Inferior parietal cortex (tissue), 1 donor: ENCODE results near the gene COL4A1.

ENCODE experiments used
- DNase-seq: peaks from one replicate; pipeline ENCODE4 v3.0.0-alpha.2; 2016; ENCODE audit errors: extremely low spot score

COL4A1 gene

DNA sequence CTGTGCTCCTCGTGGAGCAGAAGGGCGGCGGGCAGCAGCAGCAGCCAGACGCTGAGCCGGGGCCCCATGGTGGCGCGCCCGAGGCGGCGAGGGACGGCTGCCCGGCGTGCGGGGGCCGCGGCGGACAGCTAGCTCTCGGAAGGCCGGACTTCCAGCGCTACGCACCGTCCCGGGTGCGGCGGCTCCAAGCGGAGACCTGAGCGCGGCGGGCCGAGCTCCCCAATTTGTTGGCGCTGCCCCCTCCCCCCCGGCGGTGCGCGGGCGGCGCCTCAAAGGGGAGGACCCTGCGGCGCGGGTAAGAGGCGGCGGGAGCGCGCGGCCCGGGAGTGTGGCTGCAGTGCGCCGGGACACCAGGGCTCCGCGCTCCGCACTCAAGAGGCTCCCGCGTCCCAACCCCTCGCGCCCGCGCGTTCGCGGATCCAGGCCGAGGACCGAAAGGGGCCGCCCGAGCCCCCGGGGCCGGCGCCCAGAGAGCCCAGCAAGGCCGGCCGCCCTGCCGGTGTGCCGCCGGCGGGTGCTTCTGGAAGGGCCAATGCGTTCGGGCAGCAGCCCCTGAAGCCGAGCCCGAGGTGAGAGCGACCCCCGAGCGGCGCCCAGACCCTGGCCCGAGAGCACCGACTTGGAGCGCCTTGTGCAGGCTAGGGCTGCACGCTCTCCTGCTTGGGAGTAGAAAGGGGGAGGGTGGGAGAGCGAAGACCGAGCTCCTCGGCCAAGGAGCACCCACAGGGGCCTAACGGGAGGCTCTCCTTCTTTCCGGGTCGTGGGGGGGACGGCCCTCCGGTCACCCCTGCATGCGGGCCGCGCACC, at the start of gene COL4A1, which contains the start of gene COL4A2:
Gene COL4A1, minus strand, starts transcription at position 198 of the 807 bp plus-strand sequence. Its CDS starts 130 bp downstream, at position 68.
Gene COL4A2, plus strand, starts transcription at position 325 of the 807 bp plus-strand sequence. CDS start 620 bp downstream, outside the sequence.
- DNase-seq = no peak

DNA sequence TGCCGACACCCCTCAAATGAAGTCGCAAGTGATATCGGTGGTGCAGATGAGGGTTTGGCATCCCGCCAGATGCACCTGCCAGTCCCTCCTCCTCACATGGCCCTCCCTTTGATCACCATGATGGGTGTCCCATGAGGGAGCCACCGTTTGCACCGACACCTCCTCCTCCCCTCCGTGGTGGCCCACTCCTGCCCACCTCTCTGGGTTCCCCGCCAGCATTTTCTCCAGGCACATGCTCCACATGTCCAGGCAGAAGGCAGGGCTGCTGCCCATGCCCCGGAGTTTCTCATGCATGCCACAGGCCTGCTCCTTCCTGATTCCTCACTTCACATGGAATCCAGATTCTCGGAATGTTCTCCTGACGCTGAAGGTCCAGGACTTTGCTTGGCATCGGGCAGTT, 49.4 kb upstream of the COL4A1 start:
- DNase-seq = no peak

DNA sequence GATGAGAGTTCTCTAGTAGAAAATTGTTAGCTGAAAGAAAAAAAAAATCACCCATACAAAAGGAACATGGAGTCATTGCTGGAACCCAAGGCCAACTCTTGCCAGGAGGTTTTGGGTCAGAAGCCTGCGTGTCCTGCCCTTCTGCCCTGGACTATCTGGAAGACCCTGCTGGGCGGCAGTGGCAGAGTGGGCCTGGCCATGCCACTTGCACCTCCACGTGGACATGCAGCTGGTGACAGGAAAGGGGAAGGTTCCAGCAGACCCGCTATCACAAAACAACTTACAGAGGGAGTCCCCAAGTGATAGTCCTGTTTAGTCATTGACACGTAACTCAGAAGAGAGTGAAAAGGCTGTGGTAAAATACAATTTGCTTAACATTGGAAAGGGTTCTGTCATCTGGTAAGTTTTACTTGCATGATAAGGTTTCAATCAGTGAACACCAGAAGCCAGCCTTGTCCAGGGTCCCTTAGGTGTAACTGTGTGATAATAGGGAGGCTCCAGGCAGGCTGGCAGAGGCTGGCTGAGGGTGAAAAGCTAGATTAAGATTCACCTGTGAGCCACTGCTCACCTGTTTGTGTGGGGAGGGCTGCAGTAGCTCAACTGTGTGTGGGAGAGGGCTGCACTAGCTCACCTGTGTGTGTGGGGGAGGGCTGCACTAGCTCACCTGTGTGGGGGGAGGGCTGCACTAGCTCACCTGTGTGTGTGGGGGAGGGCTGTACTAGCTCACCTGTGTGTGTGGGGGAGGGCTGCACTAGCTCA, 47.9 kb upstream of the COL4A1 start:
- no peak for DNase-seq

DNA sequence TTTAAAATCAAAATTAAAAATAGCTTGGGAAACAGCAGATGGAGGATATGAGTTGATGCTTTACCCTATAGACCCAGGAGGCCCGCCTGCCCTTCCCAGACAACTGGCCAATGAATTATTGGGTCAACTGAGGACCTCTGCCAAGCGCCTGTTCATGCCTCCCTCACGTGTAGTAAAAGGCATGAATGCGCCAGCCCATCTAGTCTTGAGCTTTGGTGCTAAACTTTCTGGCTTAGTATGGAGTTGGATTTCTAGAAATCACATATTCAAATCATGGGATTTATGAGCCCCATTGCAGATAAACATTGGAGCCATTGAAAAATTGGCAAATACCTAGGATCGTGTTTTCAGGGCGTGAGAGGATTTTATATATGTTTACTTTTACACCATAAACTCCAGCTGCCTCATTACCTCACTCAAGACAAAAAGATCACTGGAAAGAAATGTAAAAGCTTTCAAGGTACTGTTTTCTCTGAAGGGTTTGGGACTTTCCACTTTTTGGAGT, 47.2 kb upstream of the COL4A1 start:
- no peak for DNase-seq

DNA sequence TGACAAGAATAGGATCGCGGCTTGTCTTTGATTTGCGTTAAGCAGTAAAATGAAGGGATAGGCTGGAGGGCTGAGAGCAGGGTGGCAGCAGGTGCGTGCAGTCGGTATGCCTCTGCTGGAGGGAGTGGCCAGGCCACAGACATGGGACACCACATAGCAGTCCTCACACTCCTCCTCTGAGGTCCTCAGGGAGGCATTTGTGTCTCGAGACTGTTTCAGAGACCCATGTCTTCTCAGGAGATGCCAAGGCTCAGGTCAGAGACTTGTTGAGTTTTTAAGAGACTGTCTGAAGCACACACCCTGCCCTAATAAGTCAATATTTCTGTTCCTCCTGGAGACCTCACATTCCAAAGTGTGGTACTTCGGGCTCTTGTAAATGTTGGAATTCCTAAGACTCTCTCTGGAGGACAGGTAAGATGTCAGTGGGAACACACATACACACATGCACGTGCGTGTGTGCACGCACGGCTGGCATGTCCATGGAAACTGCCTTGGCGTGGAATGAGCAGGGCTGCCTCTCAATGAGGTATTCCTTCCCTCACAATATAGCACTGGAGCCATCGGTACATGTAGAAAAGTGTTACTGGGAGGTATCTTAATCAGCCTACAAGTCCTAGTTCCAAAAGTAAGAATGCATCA, 46.5 kb upstream of the COL4A1 start:
- no peak for DNase-seq

DNA sequence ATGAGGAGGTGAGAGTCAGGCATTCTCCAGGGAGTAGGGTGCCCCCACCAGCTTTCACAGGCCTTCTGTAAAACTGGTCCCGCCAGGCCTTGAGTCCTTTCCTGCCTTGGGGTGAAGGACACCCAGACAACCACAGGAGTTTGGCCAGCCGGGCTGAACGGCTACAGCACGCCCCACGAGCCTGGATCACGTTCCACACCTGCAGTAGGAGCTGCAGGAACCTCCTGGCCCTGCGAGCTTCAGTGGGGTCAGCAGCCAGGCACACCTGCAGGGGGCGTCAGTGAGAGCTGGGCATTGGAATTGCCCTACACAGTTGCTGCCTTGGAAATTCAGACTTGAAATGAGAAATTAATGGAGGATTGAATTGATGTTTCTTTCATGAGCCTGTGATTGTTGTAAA, 45.8 kb upstream of the COL4A1 start:
- DNase-seq = no peak

DNA sequence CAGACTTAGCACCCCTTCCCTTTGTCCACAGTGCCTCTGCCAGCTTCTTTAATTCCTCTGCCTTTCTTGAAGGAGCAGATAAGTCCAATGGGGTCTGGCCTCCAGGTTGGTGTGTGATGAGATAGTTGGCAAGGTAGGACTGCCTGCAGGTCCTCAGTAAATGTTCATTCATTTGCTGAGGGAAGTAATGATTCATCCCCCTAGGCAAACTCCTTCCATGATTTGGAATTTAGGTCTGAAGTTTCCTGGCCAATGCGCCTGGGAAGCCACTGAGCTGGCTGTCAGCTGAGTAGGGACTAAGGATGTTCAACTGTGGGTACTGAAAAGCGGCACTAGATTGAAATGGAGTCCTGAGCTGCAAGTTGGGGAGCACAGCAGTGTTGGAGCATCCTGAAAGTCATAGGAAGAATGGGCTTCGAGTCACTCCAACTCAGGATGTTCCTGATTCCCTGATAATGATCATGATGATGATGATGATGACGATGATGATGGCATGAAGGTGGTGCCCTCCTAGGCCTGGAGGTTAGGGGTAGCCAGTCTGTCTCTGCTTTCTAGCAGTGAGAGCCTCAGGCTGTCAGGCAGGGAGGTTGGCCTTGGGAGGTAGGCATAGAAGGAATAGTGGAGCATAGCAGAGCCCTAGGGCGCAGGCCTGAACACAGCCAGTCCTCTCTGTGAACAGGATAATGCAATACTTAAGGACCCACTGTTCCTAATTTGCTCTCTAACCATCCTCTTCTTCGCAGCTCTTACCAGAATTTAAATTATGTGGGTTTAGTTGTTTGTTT, 44.9 kb upstream of the COL4A1 start:
- no peak for DNase-seq

DNA sequence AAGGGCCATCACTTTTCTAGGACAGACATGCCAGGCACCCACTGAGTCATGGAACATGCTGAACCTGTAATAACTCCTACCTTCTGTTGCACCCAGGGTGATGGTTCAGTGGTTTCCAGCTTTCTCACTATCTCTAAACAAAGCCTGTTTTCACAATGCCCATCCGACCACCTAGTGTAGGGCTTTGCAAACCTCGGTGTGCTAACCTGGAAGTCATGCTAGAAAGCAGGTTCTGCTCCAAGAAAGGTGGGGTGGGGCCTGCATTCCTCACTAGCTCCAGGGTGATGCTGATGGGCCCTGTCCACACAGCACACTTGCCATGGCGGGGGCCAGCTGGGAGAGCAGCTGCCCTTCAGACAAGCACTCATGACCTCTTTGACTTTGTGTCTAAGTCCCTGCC, 43.6 kb upstream of the COL4A1 start:
- DNase-seq = no peak

DNA sequence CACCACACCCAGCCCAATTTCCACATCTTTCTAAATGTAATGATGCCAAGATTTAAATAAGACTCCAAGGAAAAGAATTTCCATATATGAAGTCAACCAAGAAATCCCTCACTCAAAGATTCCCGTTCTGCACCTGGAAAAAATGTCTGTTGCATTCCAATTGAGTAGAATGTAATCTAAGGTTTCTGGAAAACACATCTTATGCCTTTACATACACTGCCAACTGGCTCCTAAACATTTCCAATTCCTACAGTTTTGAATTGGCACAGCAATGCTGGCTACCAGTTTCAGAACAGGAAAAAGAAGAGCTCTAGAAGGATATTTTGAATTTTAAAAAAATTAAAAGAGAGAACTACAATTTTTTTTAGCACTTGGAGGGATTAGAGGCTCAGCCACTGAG, 43.1 kb upstream of the COL4A1 start:
- DNase-seq = no peak

DNA sequence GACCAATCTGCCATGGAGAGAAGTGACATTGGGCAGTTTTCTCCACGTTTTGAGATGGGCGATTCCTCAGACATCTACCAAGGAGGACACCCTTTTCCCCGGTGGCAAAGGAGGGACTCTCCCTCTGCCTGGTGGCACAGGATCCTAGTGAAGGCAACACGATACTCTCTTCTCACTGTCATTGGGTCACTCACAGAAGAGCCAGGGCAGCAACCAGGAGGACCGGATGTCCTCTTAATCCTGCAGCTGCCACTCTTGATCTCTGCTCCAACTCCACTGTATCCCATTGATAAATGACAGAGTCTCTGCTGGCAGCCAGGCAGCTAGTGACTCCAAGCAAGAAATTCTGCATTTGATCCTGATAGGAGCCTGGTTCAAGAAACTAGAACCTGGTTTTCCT, 42.3 kb upstream of the COL4A1 start:
- DNase-seq = no peak

DNA sequence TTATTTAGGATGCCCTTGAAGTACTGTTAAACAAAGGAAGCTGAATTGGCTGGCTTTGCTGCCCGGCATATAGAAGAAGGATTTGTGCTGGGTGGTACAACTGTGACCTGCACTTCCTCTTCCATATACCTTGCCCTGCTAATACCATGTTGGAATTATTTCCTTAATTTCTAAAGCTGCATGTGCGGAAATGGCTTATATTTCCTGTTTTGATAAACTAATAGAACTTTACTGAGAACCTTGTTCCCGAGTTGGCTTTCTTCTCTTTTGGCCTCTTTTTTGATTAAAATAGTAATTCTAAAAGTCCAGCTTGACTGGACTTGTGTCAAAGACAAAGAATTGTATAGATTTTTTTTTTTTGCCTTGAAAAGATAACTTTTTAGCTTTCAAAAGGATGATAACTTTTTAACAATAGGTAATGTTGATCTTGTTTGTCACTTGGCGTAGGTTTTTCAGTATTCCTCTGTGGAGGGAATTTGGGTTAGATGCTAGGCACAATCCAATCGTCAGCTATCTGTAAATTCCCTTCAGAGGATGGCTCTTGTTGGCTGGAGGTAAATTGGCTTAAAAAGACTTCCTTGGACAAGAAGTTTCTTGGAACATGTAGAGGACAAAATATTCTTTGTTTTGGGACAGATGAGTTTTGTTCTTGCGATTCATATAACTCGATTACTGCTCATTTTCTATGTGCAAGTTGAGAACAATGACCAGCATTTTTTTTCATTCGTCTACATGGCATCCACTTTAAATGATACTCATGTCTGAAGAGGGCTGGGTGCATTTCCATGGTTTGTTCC, 41.5 kb upstream of the COL4A1 start:
- DNase-seq = no peak

DNA sequence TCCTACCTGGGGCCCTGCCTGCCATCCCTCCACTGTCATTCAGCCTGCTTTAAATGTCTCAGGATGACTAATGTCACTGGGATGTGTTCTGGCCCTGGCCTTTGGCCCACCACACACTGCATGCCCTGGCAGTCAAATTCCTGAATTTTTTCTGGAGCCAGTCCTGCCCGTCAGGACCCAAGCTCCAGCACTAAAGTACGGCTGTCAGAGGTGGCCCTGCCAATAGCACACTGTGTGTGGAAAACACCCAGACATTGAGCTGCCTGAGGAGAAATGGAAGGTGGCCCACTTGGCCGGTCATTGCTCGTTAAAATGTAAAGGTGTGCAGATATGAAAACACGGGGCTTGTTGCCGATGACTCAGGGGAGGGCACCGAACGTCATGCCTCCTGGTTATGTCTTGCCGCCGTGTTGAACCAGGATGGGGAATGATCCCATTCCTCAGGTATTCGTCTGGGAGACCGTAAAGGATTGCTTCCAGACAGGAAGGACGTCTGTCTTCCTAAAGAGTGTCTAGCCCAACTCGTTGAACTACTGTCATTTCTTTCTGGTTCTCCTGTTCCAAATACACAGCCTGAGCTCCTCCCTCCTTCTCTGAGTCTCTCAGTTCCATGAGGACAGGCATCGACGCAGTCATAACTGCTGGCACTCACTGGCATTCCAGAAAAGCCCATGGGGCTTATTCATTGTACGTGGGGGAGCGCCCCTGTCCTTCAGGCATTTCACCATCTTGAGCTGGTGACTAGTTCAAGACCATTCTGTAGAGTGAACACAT, 40.8 kb upstream of the COL4A1 start:
- no peak for DNase-seq

DNA sequence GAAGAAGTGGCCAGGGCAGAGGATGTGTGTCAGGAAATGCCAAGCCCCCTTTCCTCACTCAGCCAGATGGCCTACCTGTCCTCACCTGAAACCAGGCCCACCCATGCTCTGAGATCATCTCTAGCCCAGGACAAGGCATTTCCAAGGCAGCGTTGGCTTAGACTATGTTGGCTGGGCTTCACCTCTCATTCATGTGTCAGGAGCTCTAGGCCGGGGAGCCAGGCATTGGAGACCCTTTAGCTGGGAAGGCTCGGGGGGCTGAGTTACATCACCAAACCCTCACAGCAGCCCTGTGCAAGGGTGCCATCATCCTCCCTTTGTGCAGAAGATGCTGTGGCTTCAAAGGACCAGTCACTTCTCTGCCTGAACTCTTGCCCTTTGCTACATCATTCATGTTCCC, 40.1 kb upstream of the COL4A1 start:
- no peak for DNase-seq

DNA sequence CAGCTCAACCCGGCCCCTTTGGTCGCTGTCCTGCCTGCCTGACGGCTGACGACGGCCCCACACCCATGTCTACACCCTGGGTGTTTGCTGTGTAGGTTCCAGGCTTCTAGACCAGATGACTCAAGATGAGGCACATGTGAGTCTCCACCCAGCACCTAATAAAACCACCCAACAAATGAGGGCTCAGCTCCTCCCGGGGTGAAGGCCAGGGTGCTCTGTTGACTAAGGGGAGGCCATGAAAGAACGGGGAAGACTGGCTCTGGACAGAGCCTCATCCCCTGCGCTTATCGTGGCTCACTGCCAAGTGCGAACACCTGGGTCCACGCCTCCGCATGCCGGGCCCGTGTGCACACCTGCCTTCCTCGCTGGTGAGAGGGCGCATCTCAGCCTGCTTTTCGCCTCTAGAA, 39.7 kb upstream of the COL4A1 start:
- no peak for DNase-seq

DNA sequence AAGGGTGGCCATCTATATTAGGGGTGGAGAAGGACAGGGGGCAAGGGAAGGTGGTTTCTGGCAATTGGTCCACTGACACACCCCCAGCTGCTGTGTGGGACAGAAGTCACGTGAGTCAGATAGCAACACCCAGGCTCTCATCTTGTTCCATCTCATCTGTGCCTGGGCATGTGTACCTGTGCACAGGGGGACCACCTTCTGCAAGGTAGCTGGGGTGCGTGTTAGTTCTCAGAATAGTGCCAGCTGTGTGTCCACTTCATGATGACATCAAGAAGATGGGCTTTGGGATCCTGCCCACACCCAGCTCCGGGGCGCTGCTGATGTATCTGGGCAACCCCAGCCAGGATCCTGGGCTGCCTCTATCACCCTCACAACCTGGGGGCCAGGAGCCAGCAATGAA, 38.7 kb upstream of the COL4A1 start:
- DNase-seq = no peak

DNA sequence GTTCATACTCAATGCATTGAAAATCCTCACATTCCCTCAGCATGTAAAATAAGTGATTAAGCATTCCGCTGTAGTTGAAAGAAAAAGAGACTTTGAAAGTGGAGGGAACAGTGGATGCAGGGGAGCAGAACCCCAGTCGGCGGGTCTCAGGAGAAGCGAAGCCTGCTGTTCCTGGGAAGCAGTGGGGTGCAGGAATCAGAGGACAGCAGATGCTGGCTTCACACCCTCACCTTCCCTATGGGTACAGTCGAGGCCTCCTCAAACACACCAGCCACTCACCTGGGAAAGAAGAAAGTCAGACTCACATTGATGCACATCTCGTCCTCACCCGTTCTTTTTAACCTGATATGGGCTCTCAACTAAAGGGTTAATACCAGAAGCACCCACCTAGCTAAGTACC, 38.3 kb upstream of the COL4A1 start:
- no peak for DNase-seq

DNA sequence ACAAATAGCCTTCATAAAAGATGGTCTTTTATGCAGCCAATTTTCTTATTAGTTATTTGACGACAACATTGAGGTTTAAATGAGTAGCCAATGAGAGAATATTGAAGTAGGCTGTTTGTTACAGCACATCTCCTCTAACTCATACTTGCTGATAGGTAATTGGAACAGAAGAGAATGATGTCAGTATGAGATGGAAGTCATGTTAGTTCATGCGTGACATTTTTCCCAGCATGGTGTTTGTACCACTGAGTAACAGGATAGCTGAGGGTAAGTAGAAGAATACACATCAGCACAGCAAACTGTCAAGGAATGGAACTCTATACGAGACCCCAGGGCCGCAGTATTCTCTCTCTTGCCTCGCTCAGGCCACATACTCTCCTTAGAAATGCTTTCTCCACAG, 37.4 kb upstream of the COL4A1 start:
- DNase-seq = no peak

DNA sequence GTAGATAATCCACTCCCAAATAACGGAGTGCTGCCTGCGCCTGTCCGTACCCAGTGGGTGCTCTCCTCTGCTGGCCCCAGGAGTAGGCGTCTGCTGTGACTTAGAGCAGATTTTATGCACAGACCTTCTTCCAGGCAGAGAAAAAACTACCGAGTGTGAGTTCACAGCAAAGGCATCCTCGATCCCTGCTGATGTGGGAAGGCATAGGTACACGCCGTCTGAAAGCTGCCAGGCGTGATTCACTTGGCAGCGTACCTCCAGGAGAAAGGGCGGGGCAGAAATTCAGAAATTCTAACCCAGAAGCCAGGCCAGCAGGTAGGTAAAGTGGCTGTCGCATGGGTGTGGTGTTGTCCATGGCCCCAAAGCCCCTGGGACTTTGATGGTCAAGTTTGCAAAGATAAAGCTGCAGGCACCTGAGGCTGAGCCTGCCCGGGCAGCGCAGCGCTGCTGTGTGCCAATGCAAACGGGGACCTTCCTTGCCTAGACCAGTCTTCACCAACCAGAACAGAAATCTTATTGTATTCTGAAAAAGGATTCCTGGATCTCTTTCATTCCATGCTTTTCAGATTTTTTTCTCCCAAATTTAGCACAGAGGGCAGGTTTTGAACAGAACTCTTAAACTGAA, 36.4 kb upstream of the COL4A1 start:
- no peak for DNase-seq

DNA sequence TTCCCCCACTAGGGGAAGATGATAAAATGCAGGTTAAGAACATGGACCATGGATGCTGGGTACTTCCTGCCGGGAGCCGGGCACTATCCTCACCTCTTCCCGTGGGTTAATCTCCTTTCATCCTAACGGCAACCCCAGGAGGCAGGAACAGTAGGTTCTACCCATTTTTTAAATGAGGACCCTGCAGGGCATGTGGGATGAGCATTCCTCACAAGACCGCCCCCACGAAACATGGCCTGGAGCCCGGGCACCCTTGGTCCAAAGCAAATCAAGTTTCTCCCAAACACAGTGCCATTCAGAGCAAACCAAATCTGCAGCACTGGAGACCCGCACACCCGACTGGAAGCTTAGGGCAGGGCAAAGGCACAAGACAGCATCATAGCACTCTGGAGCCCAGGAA, 35.5 kb upstream of the COL4A1 start:
- DNase-seq = no peak
